Measurements from ENCODE around the gene RANBP10. TPM values are rescaled to one million over a fixed set of nuclear protein-coding genes. Genes with fewer than 3 reads are reported as not detected.

Gene RANBP10
- total and polyA plus RNA-seq, 10 of the 15 experiments (the other 5 are each of a cell fraction or from before 2014, with no cell fraction given): 1.2 to 20.4 (median 10.8) TPM

- Histone ChIP-seq H3K79me2 (ENCODE audit: control insufficient read depth, insufficient read depth, low read length) (peaks cover 13% of the 10 kb centered on the region), H2AFZ (ENCODE audit: control insufficient read depth, low read depth, low read length) (peak overlapping the region; percentile 99), H3K9me3 (replicated peaks; ENCODE audit: control insufficient read depth, insufficient read depth, low read length) (no peaks in the 10 kb centered on the region), H3K4me1 (ENCODE audit: control insufficient read depth, insufficient read depth, low read length) (peaks cover 7% of the 10 kb centered on the region), H3K36me3 (ENCODE audit: control insufficient read depth in 2 of 2, insufficient read depth in 2 of 2, low read length in 1 of 2) (peaks cover 2 to 5% of the 10 kb centered on the region in 2 experiments; a peak in 3 of 4 replicates), H3K4me3 (peak overlapping the region; percentile 91), H3K9ac (ENCODE audit: control insufficient read depth, insufficient read depth, low read length) (peak overlapping the region; percentile 87), H3K27ac (ENCODE audit: control insufficient read depth, insufficient read depth) (peak overlapping the region; percentile 54), H4K20me1 (ENCODE audit: control insufficient read depth, insufficient read depth) (no peaks in the 10 kb centered on the region), H3K27me3 (replicated peaks in 1 of 2; ENCODE audit: control insufficient read depth in 2 of 2, insufficient read depth in 2 of 2, low read length in 1 of 2) (no peaks in the 10 kb centered on the region), H3K4me2 (ENCODE audit: control insufficient read depth, insufficient read depth) (peak overlapping the region; percentile 90)
- in situ Hi-C loops (cut with MboI) (no loop called here), intact Hi-C loops (cut with micrococcal nuclease; ENCODE audit: unreplicated experiment) (no loop called here)
- ChIA-PET POLR2A (interaction anchor here (0.6 to 2.0 kb wide), 5 partner anchors 12 to 114 kb away, joined by 3 to 29 read pairs (median 7); partner anchors contain the start of genes NUTF2 and PSMB10), SMC1A (ENCODE audit: uncharacterized antibody, unreplicated experiment) (interaction anchor here (0.9 to 1.9 kb wide), 4 partner anchors 11 to 50 kb away, joined by 3 to 10 read pairs (median 3); no protein-coding TSS in a partner anchor), RAD21 (ENCODE audit: unreplicated experiment) (interaction anchor here (0.8 to 1.4 kb wide), 4 partner anchors 12 to 160 kb away, joined by 3 to 9 read pairs (median 6); partner anchors contain the start of gene GFOD2), CTCF (interaction anchor here (0.6 to 2.2 kb wide), 8 partner anchors 8 to 162 kb away, joined by 3 to 31 read pairs (median 6); no protein-coding TSS in a partner anchor)
- ATAC-seq: peak; percentile 27
- WGBS (ENCODE audit: insufficient coverage, insufficient replicate concordance, low lambda C conversion rate, missing lambda C conversion rate): 29% methylated on average over 3 of the region's 3 CpGs
- no TSS peak for BruUV-seq (replicated peaks)
- DNase-seq (ENCODE audit: low read depth, low spot score): no peak
- no peak for FAIRE-seq
- TF ChIP-seq E2F4 (IDR thresholded peaks at IDR 0.05; ENCODE audit: low read depth, low read length) (no peak), SP1 (IDR thresholded peaks at IDR 0.05; ENCODE audit: low read depth, low read length) (no peak), MYC (IDR thresholded peaks at IDR 0.05; ENCODE audit: insufficient read depth, insufficient read length, insufficient replicate concordance, low read length, severe bottlenecking) (no peak), NFYB (IDR thresholded peaks at IDR 0.05; ENCODE audit: insufficient read depth, low read depth, low read length) (no peak), BCL11A (IDR thresholded peaks at IDR 0.05; ENCODE audit: low read depth, low read length) (no peak), SIX5 (IDR thresholded peaks at IDR 0.05; ENCODE audit: low read depth, low read length, severe bottlenecking) (no peak), HCFC1 (IDR thresholded peaks at IDR 0.05; ENCODE audit: low read length) (no peak), SMAD5 (IDR thresholded peaks at IDR 0.05; ENCODE audit: low read depth) (no peak), PKNOX1 (IDR thresholded peaks at IDR 0.05) (no peak), CTCF (IDR thresholded peaks at IDR 0.05 in 2 of 3, conservative IDR thresholded peaks at IDR 0.05 in 1 of 3; ENCODE audit: control insufficient read depth in 2 of 3, extremely low read depth in 1 of 3, insufficient read depth in 1 of 3, low read depth in 3 of 3, low read length in 3 of 3) (no peak), NFYA (IDR thresholded peaks at IDR 0.05; ENCODE audit: borderline replicate concordance, low read depth, low read length) (no peak), NR2F1 (conservative IDR thresholded peaks at IDR 0.05) (no peak), NKRF (conservative IDR thresholded peaks at IDR 0.05) (no peak), ZNF384 (IDR thresholded peaks at IDR 0.05; ENCODE audit: borderline replicate concordance, low read depth, low read length) (no peak), USF1 (IDR thresholded peaks at IDR 0.05; ENCODE audit: borderline replicate concordance, extremely low read length, insufficient read depth, low read depth, low read length) (no peak), JUNB (IDR thresholded peaks at IDR 0.05) (no peak), POLR2A (IDR thresholded peaks at IDR 0.05; ENCODE audit: low read depth, low read length) (no peak), CBFB (IDR thresholded peaks at IDR 0.05; ENCODE audit: low read depth) (no peak)
Observed at GRCh38 chr16:67833030-67833414, 26.7 kb upstream of the RANBP10 start.
